ENCODE results near the gene KLF5.
A peak's percentile ranks its signal among the peaks of the same experiment; 100 is the strongest.

The KLF5 gene

GRCh38 chr13:73059460-73060250, 850 bp downstream of the KLF5 start:
- peak overlapping the region; percentile 80 for H3K4me3 ChIP-seq (ENCODE audit: low read length)
- DNase-seq (ENCODE audit: low read depth) = peak; percentile 15
- no peak for TF ChIP-seq CTCF (conservative IDR thresholded peaks at IDR 0.05; ENCODE audit: low read length)

GRCh38 chr13:73060251-73061160, 1.7 kb downstream of the KLF5 start:
- TF ChIP-seq CTCF (conservative IDR thresholded peaks at IDR 0.05; ENCODE audit: low read length) = no peak
- peak overlapping the region; percentile 80 for H3K4me3 ChIP-seq (ENCODE audit: low read length)
- peak; percentile 79 for DNase-seq (ENCODE audit: low read depth)

- peak overlapping the region; percentile 80 for H3K4me3 ChIP-seq (ENCODE audit: low read length)
- DNase-seq (ENCODE audit: low read depth) = peak; percentile 13
- TF ChIP-seq CTCF (conservative IDR thresholded peaks at IDR 0.05; ENCODE audit: low read length) = no peak
Measured at GRCh38 chr13:73061473-73061872, 2.7 kb downstream of the KLF5 start.

GRCh38 chr13:73061876-73062275, 3.1 kb downstream of the KLF5 start:
- TF ChIP-seq CTCF (conservative IDR thresholded peaks at IDR 0.05; ENCODE audit: low read length) = no peak
- no peak for DNase-seq (ENCODE audit: low read depth)
- H3K4me3 ChIP-seq (ENCODE audit: low read length) = no peak overlapping the region

GRCh38 chr13:73062468-73062867, 3.7 kb downstream of the KLF5 start:
- H3K4me3 ChIP-seq (ENCODE audit: low read length) = no peak overlapping the region
- no peak for DNase-seq (ENCODE audit: low read depth)
- no peak for TF ChIP-seq CTCF (conservative IDR thresholded peaks at IDR 0.05; ENCODE audit: low read length)

- DNase-seq (ENCODE audit: low read depth) = no peak
- no peak overlapping the region for H3K4me3 ChIP-seq (ENCODE audit: low read length)
- TF ChIP-seq CTCF (conservative IDR thresholded peaks at IDR 0.05; ENCODE audit: low read length) = no peak
Measured at GRCh38 chr13:73063166-73063565, 4.4 kb downstream of the KLF5 start.

All from AG10803 (cell line).